ENCODE measurements around the gene ATP10A. TPM values are rescaled to one million over a fixed set of nuclear protein-coding genes. Genes with fewer than 3 reads are reported as not detected.

ATP10A gene
- total and polyA plus RNA-seq, 9 donors: 0.28 to 3.2 (median 1.1) TPM

GRCh38 chr15:25711691-25712090 lies 151.4 kb downstream of the ATP10A start:
- WGBS, 3 donors: 84 to 92% (median 89%) methylated on average over 8 of the region's 8 CpGs
- no peak for DNase-seq
- H3K27ac ChIP-seq: no peak overlapping the region
- no peaks in the 10 kb centered on the region for H3K4me1 ChIP-seq (ENCODE audit: insufficient read depth)
- H3K9me3 ChIP-seq: no peaks in the 10 kb centered on the region
- TF ChIP-seq POLR2A (IDR thresholded peaks at IDR 0.05): no peak
- TF ChIP-seq, protein P1, sequence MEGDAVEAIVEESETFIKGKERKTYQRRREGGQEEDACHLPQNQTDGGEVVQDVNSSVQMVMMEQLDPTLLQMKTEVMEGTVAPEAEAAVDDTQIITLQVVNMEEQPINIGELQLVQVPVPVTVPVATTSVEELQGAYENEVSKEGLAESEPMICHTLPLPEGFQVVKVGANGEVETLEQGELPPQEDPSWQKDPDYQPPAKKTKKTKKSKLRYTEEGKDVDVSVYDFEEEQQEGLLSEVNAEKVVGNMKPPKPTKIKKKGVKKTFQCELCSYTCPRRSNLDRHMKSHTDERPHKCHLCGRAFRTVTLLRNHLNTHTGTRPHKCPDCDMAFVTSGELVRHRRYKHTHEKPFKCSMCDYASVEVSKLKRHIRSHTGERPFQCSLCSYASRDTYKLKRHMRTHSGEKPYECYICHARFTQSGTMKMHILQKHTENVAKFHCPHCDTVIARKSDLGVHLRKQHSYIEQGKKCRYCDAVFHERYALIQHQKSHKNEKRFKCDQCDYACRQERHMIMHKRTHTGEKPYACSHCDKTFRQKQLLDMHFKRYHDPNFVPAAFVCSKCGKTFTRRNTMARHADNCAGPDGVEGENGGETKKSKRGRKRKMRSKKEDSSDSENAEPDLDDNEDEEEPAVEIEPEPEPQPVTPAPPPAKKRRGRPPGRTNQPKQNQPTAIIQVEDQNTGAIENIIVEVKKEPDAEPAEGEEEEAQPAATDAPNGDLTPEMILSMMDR (IDR thresholded peaks at IDR 0.05): no peak
- intact Hi-C loops (cut with DNase I): no loop called here
- H3K36me3 ChIP-seq: no peaks in the 10 kb centered on the region
- no peaks in the 10 kb centered on the region for H3K27me3 ChIP-seq
- no peak overlapping the region for H3K4me3 ChIP-seq

- H3K27me3 ChIP-seq: no peaks in the 10 kb centered on the region
- H3K4me3 ChIP-seq: no peak overlapping the region
- no peaks in the 10 kb centered on the region for H3K36me3 ChIP-seq
- no peak overlapping the region for H3K27ac ChIP-seq
- intact Hi-C loops (cut with DNase I): no loop called here
- no peaks in the 10 kb centered on the region for H3K4me1 ChIP-seq (ENCODE audit: insufficient read depth)
- TF ChIP-seq EP300 (IDR thresholded peaks at IDR 0.05) (no peak), POLR2A (IDR thresholded peaks at IDR 0.05) (no peak)
- TF ChIP-seq, protein P1 (IDR thresholded peaks at IDR 0.05): no peak
- DNase-seq: no peak
- 72 to 92% (median 89%) methylated on average over 9 of the region's 9 CpGs for WGBS, 3 donors
- no peaks in the 10 kb centered on the region for H3K9me3 ChIP-seq
Observed at GRCh38 chr15:25711164-25711563, 152.0 kb downstream of the ATP10A start.

DNA sequence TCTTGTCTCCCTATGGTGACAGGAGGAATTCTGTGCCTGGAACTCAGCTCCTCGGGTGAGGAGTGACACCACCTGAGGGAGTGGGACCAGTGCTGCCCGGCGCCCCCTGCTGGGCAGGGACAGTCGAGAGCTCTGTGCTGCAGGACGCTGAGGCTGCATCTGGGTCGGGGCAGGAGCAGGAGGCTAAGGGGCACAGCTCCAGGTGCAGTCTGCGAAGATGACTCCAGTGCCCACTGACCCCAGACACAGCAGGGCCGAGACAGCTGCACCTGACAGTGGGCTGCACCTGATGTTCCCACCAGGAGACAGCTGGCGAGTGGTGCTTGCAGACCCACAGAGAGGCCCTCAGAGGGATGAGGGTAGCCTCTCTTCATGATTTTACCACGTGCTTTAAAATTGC lies 152.9 kb downstream of the ATP10A start:
- no peak for DNase-seq
- intact Hi-C loops (cut with DNase I): no loop called here
- Histone ChIP-seq H3K4me3 (no peak overlapping the region), H3K27me3 (no peaks in the 10 kb centered on the region), H3K9me3 (no peaks in the 10 kb centered on the region), H3K36me3 (no peaks in the 10 kb centered on the region), H3K4me1 (ENCODE audit: insufficient read depth) (no peaks in the 10 kb centered on the region), H3K27ac (no peak overlapping the region)
- TF ChIP-seq EP300 (IDR thresholded peaks at IDR 0.05): no peak
- TF ChIP-seq POLR2A (IDR thresholded peaks at IDR 0.05): no peak
- TF ChIP-seq, protein P1 (IDR thresholded peaks at IDR 0.05): peak in 1 of 3 donors; percentile 16
- WGBS, 3 donors: 34 to 49% (median 36%) methylated on average over 10 of the region's 10 CpGs

DNA sequence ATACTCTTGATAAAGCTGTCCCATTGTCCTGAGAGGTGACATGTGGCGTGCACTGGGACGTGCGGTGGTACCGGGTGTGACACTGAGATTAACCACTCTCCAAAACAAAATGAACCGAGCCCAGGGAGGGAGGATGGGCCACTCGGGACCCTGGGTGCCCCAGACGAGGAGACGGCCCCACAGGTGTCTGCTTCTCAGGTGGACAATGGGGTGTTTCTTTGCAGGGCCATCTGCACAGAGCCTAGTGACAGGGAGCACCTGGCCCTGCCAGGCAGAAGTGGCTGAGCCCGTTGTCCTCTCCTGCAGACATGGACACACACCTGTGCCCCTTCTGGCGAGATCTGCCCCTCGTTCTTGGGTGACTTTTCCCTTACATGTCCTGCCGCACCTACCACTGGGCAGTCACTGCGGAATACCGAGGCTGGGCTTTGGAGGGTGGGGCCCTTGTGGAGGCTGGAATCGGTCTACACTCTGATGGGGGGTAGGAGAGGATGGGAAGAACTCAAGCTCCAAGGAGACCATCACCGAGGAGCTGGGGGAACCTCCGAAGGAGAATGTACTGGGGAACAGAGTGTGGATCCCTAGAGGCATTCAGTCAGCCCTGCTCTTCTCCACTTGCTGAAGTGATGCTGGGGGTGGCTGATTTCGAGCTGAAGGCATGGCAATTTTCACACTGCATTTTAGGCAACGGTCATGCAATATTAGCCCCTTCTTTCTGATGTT lies 153.5 kb downstream of the ATP10A start:
- 90 to 94% (median 91%) methylated on average over 18 to 19 of the region's 19 CpGs for WGBS, 3 donors
- no peaks in the 10 kb centered on the region for H3K4me1 ChIP-seq (ENCODE audit: insufficient read depth)
- TF ChIP-seq POLR2A (IDR thresholded peaks at IDR 0.05) (no peak), EP300 (IDR thresholded peaks at IDR 0.05) (no peak)
- TF ChIP-seq, protein P1 (IDR thresholded peaks at IDR 0.05): no peak
- DNase-seq: no peak
- H3K27me3 ChIP-seq: no peaks in the 10 kb centered on the region
- no peak overlapping the region for H3K27ac ChIP-seq
- H3K4me3 ChIP-seq: no peak overlapping the region
- intact Hi-C loops (cut with DNase I): no loop called here
- H3K9me3 ChIP-seq: no peaks in the 10 kb centered on the region
- H3K36me3 ChIP-seq: no peaks in the 10 kb centered on the region

Data from ovary (tissue), 9 donors.